Peyer's patch (tissue), 4 donors: ENCODE results near the gene TSC22D3.

Experiments used
- POLR2A ChIP-seq, 2 donors: fragments of 450-650 bp; IDR thresholded peaks; one replicate each; pipeline ENCODE4 v1.5.1; 2017; ENCODE audit warnings: antibody characterized with exemption in 2 of 2, mild to moderate bottlenecking in 2 of 2, moderate library complexity in 2 of 2
- TF ChIP-seq, protein P1 (sequence below), 6 experiments: fragments of 450-650 bp in 4 of 6; fragments of 200-600 bp in 2 of 6; sonication (generic) in 1 of 6; IDR thresholded peaks; one replicate each; pipeline ENCODE4 v1.5.1; 2017 to 2019; ENCODE audit warnings: antibody characterized with exemption in 6 of 6, mild to moderate bottlenecking in 3 of 6, moderate library complexity in 1 of 6

DNA sequence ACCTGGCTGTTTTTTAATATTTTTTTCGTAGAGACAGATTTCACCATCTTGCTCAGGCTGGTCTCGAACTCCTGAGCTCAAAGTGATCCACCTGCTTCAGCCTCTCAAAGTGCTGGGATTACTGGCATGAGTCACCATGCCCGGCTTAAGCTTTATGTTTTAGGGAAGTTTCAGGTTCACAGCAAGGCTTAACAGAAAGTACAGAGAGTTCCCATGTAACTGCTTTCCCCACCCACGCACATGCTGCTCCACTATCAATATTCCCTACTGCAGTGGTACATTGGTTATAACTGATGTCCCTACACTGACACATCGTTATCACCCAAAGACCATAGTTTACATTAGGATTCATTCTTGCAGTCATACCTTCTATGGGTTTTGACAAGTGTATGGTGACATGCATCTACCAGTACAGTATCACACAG, 84.6 kb downstream of the TSC22D3 start:
- TF ChIP-seq, protein P1, sequence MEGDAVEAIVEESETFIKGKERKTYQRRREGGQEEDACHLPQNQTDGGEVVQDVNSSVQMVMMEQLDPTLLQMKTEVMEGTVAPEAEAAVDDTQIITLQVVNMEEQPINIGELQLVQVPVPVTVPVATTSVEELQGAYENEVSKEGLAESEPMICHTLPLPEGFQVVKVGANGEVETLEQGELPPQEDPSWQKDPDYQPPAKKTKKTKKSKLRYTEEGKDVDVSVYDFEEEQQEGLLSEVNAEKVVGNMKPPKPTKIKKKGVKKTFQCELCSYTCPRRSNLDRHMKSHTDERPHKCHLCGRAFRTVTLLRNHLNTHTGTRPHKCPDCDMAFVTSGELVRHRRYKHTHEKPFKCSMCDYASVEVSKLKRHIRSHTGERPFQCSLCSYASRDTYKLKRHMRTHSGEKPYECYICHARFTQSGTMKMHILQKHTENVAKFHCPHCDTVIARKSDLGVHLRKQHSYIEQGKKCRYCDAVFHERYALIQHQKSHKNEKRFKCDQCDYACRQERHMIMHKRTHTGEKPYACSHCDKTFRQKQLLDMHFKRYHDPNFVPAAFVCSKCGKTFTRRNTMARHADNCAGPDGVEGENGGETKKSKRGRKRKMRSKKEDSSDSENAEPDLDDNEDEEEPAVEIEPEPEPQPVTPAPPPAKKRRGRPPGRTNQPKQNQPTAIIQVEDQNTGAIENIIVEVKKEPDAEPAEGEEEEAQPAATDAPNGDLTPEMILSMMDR (IDR thresholded peaks at IDR 0.05): no peak
- no peak for TF ChIP-seq POLR2A (IDR thresholded peaks at IDR 0.05)
